H7 (cell line): ENCODE data around the gene SDK2. TPM values are rescaled to one million over a fixed set of nuclear protein-coding genes. Genes with fewer than 3 reads are reported as not detected.
A peak's percentile ranks its signal among the peaks of the same experiment; 100 is the strongest.
"Not testable (repeated sequence)": the region's sequence is repeated elsewhere in the genome, so short reads cannot be mapped to it uniquely, and the experiment has no call there.

Experiments used
- DNase-seq: peaks from one replicate; pipeline ENCODE4 v3.0.0; 2012
- H3K27me3 ChIP-seq: 2 replicates; pipeline ENCODE4 v1.6.0; 2011; ENCODE audit warnings: mild to moderate bottlenecking, low read length; ENCODE audit not compliant: control insufficient read depth, insufficient read depth
- H3K36me3 ChIP-seq: replicated peaks from 2 replicates; pipeline ENCODE4 v1.5.1; 2011; ENCODE audit warnings: low read length; ENCODE audit not compliant: control insufficient read depth, insufficient read depth
- H3K4me3 ChIP-seq: 2 replicates; pipeline ENCODE4 v1.5.1; 2011; ENCODE audit warnings: low read depth, mild to moderate bottlenecking, control low read depth, low read length, moderate library complexity; ENCODE audit not compliant: insufficient read depth
- total RNA-seq: library from RNA; depleted of rRNA; stranded (reverse); fragments of >200 nt; shearing (Covaris generic); gene quantifications from 2 replicates; pipeline ENCODE4 v1.2.3, GENCODE V29; 2014

SDK2 gene
- total RNA-seq, 1 experiment from 2014 or later = 12.1 TPM

DNA sequence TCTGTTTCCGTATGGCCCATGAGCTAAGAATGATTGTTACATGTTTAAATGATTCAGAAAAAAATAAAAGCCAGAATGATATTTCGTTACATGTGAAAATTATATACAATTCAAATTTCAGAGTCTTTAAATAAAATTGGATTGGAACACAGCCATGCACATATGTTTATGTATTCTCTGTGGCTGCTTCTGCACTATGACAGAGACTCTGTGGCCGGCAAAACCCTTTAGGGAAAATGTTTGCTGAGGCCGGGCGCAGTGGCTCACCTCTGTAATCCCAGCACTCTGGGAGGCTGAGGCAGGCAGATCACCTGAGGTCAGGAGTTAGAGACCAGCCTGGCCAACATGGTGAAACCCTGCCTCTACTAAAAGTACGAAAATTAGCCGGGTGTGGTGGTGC is 316.6 kb downstream of the SDK2 start:
- Histone ChIP-seq H3K36me3 (no peaks in the 10 kb centered on the region), H3K27me3 (no peaks in the 10 kb centered on the region), H3K4me3 (no peak overlapping the region)
- DNase-seq = no peak

DNA sequence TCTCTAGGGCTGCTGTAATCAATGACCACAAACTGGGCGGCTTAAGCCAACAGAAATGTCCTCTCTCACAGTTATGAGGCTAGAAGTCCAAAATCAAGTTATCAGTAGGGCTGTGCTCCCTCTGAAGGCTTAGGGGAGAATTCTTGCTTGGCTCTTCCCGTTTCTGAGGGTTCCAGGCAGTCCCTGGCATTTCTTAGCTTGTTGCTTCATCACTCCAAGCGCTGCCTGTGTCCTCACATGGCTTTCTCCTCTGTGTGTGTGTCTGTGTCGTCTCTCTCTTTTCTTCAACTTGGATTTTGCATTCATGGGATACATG is 318.8 kb downstream of the SDK2 start:
- Histone ChIP-seq H3K4me3 (no peak overlapping the region), H3K27me3 (no peaks in the 10 kb centered on the region), H3K36me3 (no peaks in the 10 kb centered on the region)
- no peak for DNase-seq

DNA sequence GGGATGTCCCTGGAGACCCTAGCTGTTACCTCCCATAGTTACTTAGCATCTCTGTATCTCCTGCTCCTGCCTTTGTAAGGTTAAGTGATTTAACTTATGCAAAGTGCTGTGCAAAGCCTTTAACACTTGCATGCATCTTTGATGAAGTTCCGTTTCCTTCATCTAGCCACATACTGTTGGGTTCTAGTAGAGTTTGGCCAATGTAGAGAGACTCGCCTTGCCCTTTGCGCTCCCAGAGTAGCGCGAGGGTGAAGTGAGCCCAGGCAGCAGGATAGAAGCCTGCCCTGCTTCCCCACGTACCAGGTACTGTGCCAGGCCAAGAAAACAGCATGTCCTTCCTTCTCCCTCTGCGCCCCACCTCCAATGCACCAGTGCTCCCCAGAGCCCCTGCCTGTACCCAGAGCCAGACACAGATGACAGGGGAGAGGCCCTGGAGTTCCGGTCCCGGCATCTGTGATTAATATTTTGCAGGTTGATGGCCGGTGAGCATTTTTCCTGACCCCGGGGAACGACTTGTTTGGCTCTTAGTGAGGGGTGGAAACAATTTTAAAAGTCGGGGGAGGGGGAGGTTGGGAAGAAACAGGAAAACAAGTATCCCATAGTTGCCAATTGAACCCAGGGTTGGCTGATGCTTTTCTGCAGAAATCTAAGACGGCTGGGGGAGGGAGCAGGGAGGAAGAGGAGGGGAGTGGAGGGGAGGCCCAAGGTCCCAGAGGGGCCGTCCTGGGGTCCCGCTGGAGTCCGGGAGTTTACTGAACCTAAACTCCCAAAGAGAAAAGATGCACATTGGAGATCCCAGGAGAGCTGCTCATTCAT is 319.3 kb downstream of the SDK2 start:
- H3K36me3 ChIP-seq = no peaks in the 10 kb centered on the region
- peak; percentile 50 for DNase-seq
- no peaks in the 10 kb centered on the region for H3K27me3 ChIP-seq
- peak overlapping the region; percentile 16; the same call in 1 of the 2 replicates for H3K4me3 ChIP-seq

DNA sequence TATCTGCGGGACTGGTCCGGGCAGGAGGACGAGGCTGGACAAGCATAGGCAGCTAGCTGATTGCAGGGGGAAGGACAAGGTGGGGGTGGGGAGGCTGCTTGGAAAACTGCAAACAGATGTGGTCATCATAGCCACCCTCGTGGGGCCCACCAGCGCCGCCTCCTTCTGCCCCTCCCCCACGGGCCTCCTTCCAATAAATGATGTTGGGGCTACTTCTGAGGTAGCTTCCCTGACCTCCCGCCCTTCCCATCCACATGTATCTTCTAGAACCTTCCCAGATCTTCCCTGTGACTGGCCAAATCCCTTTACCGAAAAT is 320.1 kb downstream of the SDK2 start:
- Histone ChIP-seq H3K4me3 (no peak overlapping the region), H3K36me3 (no peaks in the 10 kb centered on the region), H3K27me3 (no peaks in the 10 kb centered on the region)
- DNase-seq = peak; percentile 50

DNA sequence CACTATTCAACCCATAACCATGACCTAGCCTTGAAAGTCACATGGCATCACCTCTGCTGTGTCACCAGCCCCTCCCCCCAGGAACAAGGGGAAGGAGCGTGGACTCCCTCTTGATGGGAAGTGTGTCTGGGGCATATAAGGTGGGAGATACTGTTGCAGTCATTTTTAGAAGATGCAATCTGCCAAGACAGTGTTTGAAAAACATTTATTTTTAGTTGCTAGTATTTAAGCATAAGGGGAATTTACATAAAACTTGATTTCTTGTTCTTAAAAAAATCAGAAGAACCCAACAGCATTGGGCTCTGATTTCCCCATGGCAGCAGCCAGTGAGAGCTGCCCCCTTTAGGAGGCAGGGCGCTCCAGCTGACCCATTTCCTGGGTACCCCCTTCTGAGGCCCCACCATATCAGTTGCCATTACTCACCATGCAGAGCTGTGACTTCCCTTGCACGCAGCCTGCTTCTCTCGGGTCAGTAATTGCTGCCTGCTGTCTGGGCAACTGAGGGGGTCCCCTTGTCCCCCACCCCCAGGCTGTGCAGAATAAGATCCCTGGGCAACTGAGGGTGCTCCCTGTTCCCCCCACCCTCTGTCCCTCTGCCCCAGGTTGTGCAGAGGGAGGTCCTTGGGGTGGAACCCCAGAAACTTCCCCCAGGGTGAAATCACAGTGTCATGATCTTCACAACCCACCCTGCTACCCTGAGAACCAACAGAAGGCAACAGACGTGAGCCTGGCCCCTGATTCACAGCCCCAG is 320.7 kb downstream of the SDK2 start:
- no peaks in the 10 kb centered on the region for H3K36me3 ChIP-seq
- H3K27me3 ChIP-seq = no peaks in the 10 kb centered on the region
- H3K4me3 ChIP-seq = no peak overlapping the region
- peak; percentile 43 for DNase-seq

DNA sequence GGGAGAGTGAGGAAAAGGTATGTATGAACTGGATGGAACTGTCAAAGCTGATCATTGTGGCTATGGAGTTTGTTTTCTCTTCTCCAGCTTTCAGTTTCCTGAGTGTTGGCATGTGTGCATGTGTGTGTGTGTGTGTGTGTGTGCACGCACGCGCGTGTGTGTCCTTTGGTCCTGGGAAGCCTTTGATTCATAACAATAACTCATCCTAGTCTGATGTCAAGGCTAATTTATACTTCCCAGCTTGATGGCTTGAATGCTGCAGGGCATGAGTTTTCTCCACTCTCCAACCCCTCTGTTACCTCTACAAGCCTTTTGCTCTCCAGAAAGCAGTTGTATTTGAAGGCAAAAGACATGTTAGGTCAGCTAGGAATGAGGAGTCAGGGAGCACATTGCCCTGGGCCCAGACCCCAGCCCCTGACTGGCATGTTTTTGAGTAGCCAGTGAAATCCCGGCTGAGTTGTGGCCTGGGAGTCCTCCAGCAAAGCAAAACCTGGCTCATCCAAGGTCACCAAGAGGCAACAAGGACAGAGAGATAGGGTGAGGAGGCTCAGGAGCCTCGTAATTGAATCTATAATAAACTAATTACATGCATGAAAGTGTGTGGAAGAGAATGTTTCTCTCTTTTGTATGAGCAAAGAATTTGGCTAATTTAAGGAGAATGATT is 323.5 kb downstream of the SDK2 start:
- H3K4me3 ChIP-seq = no peak overlapping the region
- H3K27me3 ChIP-seq = no peaks in the 10 kb centered on the region
- no peaks in the 10 kb centered on the region for H3K36me3 ChIP-seq
- no peak for DNase-seq

DNA sequence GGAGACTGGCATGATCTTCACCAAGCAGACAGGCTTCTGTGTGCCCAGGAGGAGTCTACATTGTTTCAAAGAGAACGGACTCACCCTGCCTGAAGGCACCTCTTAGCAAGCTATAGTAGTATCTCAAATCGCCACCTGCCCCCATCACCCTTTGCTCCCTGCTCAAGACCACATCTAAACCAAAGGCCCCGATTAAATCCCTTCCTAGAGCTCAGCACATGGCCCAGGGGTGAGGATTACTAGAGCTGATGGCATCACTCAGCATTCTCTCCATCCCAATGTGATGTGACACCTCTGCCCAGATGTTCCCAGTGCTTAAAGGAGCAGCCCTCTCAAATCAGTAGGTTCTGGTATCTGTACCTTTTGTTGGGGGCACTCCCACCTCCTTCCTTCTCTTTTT is 324.5 kb downstream of the SDK2 start:
- no peak overlapping the region for H3K4me3 ChIP-seq
- H3K36me3 ChIP-seq = no peaks in the 10 kb centered on the region
- no peak for DNase-seq
- no peaks in the 10 kb centered on the region for H3K27me3 ChIP-seq

DNA sequence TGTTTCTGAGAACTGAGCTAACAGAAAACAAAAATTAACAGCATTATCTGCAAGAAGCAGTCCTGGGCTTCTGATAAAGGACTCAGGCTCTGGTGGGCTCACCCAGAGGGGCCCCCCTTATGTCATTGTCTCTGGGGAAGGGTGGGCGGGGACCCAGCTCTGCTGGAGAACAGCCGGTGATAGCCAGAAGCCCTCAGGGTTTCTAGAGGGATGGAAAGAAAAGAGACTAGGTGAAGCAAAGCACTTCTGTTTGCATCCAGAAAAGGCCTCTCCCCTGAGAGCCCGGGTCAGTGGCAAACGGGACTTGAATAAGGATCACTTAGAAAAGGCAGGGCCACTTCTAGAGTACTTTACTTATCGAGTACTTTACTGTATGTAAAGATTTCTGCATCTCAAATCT is 325.4 kb downstream of the SDK2 start:
- DNase-seq = no peak
- Histone ChIP-seq H3K36me3 (no peaks in the 10 kb centered on the region), H3K27me3 (no peaks in the 10 kb centered on the region), H3K4me3 (no peak overlapping the region)

DNA sequence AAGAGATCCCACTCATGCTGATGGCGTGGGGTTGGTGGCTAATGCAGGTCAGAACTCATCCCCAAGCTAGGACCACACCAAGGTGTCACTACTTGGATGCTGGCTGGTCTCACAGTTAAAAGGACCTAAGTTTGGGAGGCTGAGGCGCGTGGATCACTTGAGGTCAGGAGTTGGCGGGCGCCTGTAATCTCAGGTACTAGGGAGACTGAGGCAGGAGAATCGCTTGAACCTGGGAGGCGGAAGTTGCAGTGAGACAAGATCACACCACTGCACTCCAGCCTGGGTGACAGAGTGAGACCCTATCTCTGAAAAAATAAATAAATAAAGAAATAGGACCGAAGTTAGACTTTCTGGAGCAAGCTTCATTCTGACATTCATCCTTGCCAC is 325.8 kb downstream of the SDK2 start:
- no peaks in the 10 kb centered on the region for H3K36me3 ChIP-seq
- no peak for DNase-seq
- H3K4me3 ChIP-seq = no peak overlapping the region
- H3K27me3 ChIP-seq = no peaks in the 10 kb centered on the region

DNA sequence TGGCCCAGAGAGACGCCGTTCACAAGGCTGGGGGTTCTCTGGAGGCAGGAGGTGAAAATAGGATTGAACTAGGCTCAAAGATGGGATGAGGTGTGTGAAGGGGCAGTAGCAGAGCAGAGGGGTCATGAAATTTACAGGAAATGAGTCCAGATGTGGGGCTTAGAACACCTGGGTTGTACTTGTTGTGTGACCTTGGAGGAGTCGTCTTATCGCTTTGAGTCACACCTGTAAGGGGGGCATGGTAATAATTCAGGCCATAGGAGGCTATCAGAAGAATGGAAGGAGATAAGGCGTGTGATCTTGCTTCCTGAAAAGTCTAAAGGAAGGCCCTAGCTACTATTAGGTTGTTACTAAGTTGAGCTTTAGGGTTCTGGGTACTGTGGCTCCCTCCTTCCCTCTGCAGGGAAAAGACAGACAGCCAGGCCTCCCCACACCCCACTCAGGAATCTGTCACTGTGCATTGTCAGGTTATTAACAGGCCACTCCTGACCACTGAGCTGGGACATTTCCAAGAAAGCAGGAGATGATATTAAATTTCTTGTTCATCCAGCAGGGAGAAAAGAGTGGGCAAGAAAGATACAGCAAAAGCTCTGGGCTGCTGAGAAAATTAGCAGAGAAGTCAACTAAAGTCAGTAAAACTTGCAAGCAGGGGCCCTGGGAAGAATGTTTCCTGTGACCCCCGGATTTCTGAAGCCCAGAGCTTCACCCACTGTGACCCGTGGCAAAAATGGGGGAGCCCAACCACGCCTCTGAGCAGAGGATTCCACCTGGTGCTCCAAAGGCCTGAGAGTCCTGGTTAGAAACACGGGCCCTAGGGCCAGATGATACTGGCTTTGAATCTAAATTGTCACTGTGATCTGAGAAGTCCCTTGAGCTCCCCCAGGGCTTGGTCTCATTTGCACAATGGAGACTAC is 326.5 kb downstream of the SDK2 start:
- H3K27me3 ChIP-seq = no peaks in the 10 kb centered on the region
- no peak for DNase-seq
- H3K36me3 ChIP-seq = no peaks in the 10 kb centered on the region
- no peak overlapping the region for H3K4me3 ChIP-seq

DNA sequence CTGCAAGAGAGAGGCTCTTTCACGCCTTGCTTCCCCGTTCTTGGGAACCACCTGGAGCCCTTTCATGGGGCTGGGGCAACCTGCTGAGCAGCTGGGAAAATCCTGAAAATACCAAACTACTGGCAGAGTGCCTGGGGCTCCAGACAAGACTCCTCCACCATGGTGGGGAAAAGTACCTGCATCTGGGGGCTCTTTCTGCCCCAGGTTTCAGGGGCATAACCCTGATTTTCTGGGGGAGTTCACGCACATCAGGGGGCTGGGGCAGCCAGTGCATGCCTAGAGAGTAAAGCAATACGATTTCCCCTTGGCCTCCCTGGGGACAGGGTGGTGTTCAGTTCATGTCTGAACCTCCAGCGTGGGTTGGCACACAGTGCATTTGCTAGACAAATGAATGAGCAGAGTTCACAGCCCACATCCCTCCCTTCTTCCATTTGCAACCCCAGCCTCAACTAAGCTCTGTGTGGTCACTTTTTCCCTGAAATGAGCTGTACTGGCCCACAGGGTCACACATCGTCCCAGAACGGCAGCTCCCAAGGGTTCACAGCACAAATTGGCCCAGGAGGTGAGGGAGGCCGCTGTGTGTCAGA is 327.2 kb downstream of the SDK2 start:
- DNase-seq = no peak
- no peaks in the 10 kb centered on the region for H3K27me3 ChIP-seq
- H3K36me3 ChIP-seq = no peaks in the 10 kb centered on the region
- H3K4me3 ChIP-seq = no peak overlapping the region

DNA sequence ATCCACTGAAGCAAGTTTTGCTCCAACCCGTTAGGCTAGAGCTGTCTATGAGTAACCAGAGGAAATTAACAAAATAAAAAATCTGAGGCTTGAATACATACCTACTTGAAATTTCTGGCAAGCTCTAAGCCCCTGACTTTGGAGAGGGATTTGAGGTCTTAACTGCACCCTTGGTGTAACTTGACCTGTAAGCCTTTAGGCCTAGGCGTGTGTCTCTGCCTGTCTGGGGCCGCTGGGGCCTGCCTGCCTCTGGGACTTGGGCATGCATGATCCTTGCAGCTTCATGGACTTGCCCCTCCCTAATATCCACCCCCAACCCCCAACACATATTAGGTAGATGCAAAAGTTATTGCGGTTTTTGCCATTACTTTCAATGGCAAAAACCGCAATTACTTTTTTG is 328.8 kb downstream of the SDK2 start:
- no peaks in the 10 kb centered on the region for H3K36me3 ChIP-seq
- DNase-seq = no peak
- H3K27me3 ChIP-seq = no peaks in the 10 kb centered on the region
- H3K4me3 ChIP-seq = no peak overlapping the region

DNA sequence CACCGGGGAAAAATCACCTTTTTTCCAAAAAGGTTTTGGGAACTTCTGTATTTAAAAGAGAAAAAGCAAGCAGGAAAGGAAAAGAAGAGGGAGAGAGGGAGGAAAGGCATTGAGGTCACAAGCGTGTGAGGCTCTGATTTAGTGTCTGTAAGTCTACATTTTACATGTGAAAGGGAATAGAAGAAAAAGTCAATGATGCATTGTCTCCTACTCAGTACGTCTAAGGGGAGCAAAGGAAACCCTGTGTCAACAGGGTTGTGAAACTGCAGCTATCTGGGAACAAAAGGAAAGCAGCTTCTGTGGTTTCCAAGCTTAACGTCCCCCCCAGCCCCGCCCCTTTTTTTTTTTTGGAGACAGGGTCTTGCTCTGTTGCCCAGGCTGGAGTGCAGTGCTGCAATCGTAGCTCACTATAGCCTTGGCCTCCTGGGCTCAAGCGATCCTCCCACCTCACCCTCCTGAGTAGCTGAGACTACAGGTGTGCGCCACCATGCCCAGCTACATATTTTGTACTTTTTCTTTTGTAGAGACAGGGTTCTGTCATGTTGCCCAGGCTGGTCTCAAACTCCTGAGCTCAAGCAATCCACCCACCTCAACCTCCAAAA is 330.6 kb downstream of the SDK2 start:
- Histone ChIP-seq H3K36me3 (no peaks in the 10 kb centered on the region), H3K4me3 (no peak overlapping the region), H3K27me3 (no peaks in the 10 kb centered on the region)
- DNase-seq = no peak

DNA sequence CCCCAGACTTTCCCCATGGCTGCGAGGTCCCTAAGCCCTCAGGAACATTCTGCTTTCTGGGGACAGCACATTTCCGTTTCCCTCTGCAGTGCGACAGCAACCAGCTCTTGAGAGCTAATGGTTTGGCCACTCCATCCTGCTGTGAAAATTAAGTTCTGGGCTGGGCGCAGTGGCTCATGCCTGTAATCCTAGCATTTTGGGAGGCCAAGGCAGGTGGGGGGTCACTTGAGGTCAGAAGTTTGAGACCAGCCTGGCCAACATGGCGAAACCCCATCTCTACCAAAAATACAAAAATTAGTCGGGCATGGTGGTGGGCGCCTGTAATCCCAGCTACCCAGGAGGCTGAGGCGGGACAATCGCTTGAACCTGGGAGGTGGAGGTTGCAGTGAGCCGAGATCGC is 331.4 kb downstream of the SDK2 start:
- not testable (repeated sequence) for H3K4me3 ChIP-seq, H3K36me3 ChIP-seq, DNase-seq, H3K27me3 ChIP-seq
